GM10248 (cell line): ENCODE results near the gene TWNK.

Experiments
- CTCF ChIA-PET: fragments of 300-600 bp; sonication (Branson Sonifier 250); formaldehyde crosslinking; extraction: SDS; loops from one replicate; lab custom pipeline; 2021; ENCODE audit warnings: antibody characterized with exemption; lab: Yijun Ruan, JAX
- POLR2A ChIA-PET: fragments of 350-650 bp; sonication (Branson Sonifier 250); formaldehyde crosslinking; extraction: SDS; loops from one replicate; lab custom pipeline; 2020; ENCODE audit warnings: antibody characterized with exemption; lab: Yijun Ruan, JAX
- DNase-seq: peaks from one replicate; pipeline ENCODE4 v3.0.0; 2012; ENCODE audit errors: extremely low spot score
- CTCF ChIP-seq: IDR thresholded peaks from 2 replicates; pipeline ENCODE4 v1.5.1; 2012; ENCODE audit warnings: mild to moderate bottlenecking, low read depth; ENCODE audit errors: extremely low read depth, missing control alignments, control extremely low read depth

Gene TWNK

GRCh38 chr10:101018118-101018599, 30.8 kb downstream of the TWNK start:
- no peak for DNase-seq

GRCh38 chr10:101018600-101019439, 31.5 kb downstream of the TWNK start:
- TF ChIP-seq CTCF = peak; percentile 70
- ChIA-PET CTCF (interaction anchor here (0.7 to 7.0 kb wide), 17 partner anchors 11 to 456 kb away, joined by 3 to 111 read pairs (median 7); partner anchors contain the start of genes KAZALD1, LZTS2, PDZD7 and SEMA4G), POLR2A (no interaction called here)
- DNase-seq = peak; percentile 85

More at GRCh38 chr10:101018118-101018599, 30.8 kb downstream of the TWNK start:
- POLR2A ChIA-PET = no interaction called here
- TF ChIP-seq CTCF = no peak
- CTCF ChIA-PET = interaction anchor here (1.2 to 7.0 kb wide), 14 partner anchors 12 to 124 kb away, joined by 3 to 111 read pairs (median 8); partner anchors contain the start of genes KAZALD1, LZTS2, PDZD7 and SEMA4G

GRCh38 chr10:101019440-101019703, 32.0 kb downstream of the TWNK start:
- POLR2A ChIA-PET = no interaction called here

GRCh38 chr10:101020427-101021075, 33.2 kb downstream of the TWNK start:
- ChIA-PET CTCF (interaction anchor here (1.7 to 7.0 kb wide), 5 partner anchors 9 to 41 kb away, joined by 10 to 111 read pairs (median 96); partner anchors contain the start of genes KAZALD1, LZTS2, PDZD7 and SFXN3), POLR2A (no interaction called here)
- no peak for DNase-seq
- TF ChIP-seq CTCF = no peak

More at GRCh38 chr10:101019440-101019703, 32.0 kb downstream of the TWNK start:
- CTCF ChIA-PET = interaction anchor here (0.7 to 7.0 kb wide), 14 partner anchors 11 to 457 kb away, joined by 3 to 111 read pairs (median 8); partner anchors contain the start of genes KAZALD1, LZTS2, PDZD7 and SEMA4G
- TF ChIP-seq CTCF = no peak
- no peak for DNase-seq

- DNase-seq = no peak
- POLR2A ChIA-PET = no interaction called here
- TF ChIP-seq CTCF = no peak
- CTCF ChIA-PET = interaction anchor here (0.8 kb wide), 1 partner anchor 45 kb away, joined by 3 read pairs; no protein-coding TSS in a partner anchor
Measured at GRCh38 chr10:101021239-101021638, 33.9 kb downstream of the TWNK start.

GRCh38 chr10:101021692-101022251, 34.4 kb downstream of the TWNK start:
- ChIA-PET POLR2A (no interaction called here), CTCF (interaction anchor here (0.8 to 3.8 kb wide), 2 partner anchors 8 to 45 kb away, joined by 3 to 20 read pairs; no protein-coding TSS in a partner anchor)
- TF ChIP-seq CTCF = no peak
- no peak for DNase-seq
